HG02884 (cell line): Measurements from ENCODE around the gene URI1.

Experiments used
- ATAC-seq: cut with Tn5 transposase; IDR thresholded peaks from one replicate; pipeline ENCODE4 v1.9.1; 2021; ENCODE audit warnings: mild to moderate bottlenecking, moderate library complexity; ENCODE audit not compliant: unreplicated experiment

Gene URI1

DNA sequence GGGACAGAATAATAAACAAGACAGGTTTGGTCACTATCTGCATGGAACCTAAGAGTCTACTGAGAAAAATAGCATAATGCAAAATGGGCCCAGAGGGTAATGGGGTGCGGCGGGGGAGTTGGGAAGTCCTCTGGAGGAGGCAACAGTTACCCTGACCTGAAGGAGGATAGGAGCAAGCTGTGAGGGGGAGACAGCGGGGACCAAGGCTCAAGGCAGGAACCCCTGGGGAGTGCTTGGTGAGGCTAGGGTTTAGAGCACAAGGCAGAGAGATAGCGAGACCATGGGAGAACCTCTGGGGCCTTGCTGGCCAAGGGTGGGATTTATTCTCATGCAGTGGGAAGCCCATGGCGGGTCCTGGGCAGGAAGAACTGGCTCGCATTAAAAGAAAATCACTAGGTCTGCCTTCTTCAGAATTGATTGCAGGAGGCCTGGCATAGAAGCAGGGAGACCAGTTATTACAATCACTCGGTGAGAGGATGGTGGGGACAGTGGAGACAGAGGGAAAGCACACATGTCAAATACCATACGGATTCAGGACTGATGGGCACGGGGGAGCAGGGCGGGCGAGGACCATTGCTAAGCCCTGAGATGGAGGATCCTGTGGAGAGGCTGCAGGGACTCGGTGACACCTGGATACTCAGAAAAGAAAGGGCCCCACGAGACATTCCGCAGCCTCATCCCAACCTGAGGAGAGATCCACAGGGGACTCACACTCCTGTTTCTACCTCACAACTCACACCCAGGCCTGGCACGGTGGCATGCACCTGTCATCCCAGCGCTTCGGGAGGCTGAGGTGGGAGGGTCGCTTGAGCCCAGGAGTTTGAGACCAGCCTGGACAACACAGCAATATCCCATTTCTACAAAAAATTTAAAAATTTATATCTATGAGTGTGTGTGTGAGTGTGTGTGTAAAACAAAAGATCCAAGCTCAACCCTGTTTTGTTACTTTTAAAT is 110.4 kb downstream of the URI1 start:
- ATAC-seq: no peak

DNA sequence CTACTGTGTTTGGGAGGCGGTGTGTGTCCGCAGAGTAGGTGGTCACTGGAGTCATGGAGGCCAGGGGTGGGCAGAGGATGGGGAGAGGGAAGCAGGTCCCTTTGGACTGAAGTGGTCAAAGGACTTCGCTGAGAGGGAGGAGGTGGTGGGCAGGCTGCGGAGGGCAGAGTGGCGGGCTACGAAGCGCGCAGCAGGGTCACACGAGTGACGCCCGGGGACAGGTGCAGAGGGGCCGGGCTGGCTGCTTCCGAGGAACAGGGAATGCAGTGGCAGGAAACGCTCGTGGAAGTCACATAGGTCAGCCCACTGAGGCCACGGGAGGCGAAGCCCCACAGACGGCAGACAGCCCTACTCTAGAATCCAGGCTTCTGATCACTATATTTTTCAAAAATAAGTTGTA is 111.5 kb downstream of the URI1 start:
- no peak for ATAC-seq

DNA sequence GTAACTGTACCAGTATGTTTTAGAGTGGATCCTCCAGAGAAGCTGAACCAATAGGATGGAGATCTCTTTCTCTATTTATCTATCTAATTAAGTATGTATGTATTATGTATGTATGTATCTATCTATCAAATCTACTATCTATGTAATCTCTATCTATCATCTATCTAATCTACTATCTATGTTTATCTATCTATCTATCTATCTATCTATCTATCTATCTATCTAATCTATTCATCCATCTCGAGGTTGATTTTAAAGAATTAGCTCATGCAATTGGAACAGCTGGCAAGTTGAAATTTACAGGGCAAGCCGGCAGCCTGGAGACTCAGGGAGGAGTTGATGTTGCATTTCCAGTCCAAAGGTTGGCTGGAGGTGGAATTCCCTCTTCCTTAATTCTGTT is 112.2 kb downstream of the URI1 start:
- ATAC-seq: no peak

DNA sequence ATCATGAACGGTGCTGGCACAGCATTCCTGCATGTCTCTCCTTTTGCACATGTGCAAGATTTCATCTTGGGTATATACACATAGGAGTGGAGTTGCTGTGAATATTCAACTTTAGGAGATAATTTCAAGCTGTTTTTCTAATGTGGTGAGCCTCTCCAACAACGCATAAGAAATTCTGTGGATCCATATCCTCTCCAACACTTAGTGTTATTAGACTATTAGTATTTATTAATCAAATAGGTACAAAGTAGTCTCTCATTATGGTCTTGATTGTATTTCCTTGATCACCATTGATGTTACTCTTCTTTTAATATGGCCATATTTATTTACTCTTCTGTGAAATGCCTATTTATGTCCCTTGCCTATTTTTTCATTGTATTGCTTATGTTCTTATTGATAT is 114.5 kb downstream of the URI1 start:
- no peak for ATAC-seq

DNA sequence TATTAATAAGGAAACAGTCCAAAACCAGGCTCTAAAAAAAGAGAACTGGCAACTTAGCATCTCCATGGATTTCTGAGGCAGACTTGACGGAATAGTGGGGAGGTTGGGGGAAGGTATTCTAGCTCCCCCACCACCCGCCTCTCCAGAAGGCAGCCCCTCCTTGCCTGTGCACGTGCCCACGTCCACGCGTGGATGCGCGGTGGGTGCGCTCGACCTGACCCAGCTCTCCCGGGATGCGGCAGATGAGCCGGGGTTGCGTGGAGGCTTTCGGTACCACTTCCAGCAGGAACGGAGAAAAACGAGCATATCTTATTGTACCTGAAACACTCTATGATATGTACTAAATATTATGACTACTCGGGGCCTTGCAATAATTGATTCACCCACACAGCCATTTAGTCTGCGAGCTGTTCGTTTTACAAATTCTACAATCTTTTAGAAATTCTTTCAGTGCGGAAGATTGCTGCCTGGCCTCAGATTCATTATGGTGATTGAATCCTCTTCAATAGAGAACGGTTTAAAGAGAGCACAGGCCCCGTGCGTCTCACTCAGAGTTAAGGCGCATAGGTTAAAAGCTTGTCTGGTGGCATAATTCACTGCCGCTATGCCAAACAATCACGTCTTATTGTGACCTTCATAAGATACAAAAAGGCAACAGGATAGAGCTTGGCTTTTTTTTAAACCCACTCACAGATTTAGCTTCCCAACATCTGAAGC is 117.9 kb downstream of the URI1 start:
- ATAC-seq: no peak

DNA sequence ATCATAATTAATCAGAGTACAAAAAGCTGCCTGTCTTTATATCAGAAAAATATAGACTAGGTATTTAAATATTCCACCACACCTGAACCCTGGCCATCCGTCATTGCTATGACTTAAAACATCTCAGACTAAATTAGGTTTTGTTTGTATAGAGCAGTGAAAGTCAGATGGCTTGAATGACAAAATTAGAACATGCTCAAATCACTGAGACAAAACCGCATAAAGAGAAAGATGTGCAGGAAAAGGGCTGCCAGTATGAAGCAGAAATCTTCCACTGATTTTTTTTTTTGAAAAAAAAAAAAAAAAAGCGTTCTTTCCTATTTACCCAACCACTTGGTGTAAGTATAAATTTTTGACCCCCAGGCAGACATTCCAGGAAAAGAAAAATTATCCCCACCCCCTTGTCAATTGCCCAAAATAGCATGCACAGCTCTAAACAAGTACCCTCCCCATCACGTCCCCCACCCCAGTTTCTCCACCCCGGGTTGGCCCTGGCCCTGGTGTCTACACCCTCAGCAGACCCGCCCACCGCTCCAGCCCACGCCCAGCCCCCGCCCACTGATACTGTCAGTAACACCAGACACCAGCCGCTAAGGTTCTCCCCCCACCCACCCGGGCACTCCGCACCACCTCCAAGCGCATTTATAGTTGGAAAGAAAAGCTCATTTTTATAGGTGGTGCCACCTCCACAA is 118.6 kb downstream of the URI1 start:
- no peak for ATAC-seq

DNA sequence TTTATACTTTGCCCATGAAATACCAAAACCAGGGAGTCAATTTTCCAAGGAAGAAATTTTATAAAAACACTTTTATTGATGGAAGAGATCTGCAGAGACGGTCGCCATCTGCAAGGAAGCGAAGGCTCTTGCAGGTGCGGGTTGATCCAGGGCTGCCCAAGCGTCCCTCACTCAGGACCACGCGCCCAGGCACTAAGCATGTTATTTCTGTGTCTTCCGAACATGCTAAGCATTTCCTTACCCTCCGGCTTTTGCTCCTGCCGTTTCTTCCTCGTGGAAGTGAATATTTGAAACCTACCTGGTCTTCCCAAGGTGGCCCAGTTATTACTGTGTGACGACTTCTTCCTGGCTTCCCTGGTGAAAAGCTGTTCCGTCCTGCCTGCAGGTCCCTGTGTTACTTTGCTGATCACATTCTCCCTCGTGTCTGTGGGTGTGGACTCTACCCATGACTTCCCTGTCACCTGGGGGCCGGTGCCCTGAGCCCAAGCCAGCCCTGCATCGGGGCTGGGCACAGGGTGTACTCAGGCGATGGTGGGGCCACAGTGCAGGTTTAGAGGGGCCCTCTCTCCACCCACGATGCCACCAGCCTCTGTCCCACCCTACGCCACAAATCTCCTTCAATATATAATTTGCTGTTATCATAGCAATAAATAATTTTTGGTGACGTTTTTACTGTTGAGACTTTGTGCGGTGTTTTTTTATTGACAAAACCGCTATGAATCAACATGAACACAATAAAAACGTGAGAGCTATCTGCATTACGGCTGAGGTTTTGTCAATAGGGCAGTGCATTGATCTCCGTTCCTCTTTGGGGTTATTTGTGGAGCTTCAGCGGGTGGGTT is 119.4 kb downstream of the URI1 start:
- ATAC-seq: no peak

DNA sequence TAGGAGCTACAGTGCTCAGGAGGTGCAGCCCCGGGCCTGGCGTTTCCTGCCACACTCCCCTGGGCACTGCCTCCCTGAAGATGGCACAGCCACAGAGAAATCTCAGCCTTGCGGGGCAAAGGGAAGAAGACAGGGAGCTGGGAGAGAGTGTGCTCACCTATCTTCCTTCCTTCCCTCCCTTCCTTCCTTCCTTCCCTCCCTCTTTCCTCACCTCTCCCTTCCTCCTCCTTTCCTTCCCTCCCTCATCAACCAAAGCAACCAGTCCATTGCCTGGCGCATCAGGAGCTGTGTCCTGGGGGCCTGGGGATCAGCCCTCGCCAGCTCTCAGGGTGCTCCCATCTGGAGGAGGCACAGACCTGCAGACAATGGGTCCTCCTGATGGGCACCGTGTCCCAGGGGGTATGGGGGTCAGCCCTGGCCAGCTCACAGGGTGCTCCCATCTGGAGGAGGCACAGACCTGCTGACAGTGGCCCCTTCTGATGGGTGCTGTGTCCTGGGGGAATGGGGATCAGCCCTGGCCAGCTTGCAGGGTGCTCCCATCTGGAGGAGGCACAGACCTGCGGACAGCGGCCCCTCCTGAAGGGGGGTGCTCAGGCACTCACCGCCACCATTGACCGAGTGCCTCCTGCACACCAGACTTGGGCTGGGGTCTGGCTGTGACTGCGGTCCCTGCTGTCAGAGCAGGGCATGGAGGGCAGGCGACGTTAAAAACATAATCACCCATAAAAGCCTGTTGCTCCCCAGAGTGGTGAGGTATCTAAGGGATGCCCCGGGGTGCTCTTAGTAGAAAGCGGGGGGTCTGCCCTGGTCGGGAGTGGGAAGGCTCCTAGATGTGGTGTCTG is 120.2 kb downstream of the URI1 start:
- ATAC-seq: no peak

DNA sequence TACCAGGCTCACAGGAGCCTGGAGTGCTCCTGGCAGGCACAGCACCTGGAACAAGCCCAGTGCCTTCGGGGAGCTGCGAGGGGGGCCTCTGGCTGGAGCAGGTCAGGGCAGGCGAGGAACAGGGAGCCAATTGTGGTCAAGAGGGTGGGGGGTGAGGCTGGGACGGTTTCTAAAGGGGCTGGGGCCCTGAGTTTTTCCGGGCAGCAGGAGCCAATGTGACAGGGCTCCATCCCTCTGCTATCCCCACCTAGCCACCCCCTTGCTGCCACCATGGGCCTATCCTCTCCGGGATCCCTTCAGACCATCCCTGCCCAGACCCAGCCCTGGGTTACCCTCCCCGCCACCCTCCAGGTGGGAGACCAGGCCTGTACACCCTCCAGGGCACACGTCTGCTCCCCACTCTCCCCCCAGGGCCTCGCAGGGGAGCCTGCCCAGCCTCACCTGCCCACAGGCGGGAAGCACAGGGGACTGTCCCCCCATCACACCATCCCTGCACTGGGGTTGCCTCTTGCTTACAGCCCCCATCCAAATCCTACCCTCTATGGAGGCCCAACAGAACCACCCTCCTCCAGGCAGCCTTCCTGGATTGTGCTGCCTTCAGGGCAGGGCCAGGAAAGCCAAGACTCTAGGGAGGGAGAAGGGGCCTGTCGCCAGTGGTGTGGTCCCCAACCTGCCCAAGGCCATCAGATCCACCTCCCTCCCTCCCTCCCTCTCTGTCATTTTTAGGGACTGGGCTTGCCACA is 121.0 kb downstream of the URI1 start:
- ATAC-seq: no peak

DNA sequence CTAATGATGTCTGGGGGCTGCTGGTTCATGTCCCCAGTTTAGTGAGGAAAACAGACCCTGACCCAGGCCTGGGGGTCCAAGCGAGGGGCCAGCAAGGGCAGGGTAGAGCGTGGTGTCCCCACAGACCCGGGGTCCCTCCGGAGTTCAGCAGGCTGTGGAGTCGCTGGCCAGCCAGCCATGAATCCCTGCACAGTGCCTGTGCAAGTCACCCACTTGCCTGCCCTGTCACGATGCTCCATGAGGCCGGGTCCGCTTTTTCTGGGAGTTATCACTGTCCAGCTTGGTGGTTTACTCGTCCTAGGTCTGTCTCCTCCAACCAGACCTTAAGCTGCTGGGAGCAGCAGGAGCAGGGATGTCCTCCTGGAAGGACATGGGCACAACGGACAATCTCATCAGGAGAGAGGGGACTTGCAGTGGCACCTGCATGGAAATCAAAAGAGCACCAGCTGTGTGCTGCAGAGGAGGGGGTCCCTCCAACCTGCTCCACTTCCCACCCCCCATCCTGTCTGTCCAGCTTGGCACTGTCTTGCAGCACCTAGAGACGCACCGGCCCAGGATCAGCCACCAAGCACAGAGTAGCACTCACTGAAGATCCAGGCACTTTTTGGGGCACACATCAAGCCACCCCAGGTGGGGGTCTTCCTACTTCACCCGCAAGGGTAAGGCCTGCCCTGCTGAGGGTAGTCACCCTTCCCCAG is 121.8 kb downstream of the URI1 start:
- no peak for ATAC-seq

DNA sequence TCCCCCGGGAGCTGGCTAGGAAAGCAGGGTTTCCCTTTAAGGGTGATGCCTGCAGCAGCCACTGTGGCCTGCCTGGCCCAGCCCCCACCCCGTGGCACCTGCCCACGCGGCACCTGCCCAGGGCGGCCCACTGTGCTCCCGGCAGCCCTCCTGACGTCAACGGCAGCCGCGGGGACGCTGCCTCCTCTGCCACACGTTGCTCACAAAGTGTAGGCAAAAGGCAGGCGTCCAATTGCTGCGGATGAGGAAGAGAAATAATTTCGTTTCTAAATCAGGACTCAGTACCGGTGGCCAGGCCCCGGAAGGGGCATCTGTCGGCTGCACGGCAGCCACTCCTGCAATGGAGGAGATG is 122.3 kb downstream of the URI1 start:
- ATAC-seq: no peak

DNA sequence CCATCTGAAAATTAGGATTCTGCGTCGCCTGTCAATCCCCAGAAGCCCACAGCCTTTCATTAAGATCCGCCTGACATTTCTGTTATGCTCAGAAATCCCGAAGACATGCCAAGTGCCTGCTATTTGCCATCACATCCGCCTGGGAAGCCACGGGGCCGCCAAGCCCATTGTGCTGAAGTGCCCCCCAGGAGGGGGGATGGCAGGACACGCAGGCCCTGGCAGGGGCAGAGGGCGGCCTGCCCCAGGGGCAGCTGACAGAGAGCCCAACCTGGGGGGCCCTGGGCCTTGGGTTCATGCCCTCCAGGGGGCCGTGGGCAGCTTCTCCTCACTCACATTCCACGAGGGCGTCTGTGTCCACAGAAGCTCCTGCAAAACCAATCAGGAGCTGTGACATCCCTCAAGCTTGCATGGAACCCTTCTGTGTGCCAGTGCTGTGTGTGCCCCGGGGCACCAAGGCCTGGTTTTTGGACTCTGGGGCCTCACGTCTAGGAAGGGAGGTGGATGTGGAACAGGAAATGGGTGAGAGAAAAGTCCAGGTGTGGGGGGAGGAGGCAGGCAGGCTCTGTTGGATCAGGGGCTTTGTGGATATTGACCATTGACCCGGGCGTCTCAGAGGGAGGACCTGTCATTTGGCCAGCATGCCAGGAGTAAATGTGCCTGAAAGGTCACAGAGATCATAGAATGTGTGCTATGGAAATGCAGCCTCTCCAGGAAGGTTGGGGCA is 122.9 kb downstream of the URI1 start:
- no peak for ATAC-seq

DNA sequence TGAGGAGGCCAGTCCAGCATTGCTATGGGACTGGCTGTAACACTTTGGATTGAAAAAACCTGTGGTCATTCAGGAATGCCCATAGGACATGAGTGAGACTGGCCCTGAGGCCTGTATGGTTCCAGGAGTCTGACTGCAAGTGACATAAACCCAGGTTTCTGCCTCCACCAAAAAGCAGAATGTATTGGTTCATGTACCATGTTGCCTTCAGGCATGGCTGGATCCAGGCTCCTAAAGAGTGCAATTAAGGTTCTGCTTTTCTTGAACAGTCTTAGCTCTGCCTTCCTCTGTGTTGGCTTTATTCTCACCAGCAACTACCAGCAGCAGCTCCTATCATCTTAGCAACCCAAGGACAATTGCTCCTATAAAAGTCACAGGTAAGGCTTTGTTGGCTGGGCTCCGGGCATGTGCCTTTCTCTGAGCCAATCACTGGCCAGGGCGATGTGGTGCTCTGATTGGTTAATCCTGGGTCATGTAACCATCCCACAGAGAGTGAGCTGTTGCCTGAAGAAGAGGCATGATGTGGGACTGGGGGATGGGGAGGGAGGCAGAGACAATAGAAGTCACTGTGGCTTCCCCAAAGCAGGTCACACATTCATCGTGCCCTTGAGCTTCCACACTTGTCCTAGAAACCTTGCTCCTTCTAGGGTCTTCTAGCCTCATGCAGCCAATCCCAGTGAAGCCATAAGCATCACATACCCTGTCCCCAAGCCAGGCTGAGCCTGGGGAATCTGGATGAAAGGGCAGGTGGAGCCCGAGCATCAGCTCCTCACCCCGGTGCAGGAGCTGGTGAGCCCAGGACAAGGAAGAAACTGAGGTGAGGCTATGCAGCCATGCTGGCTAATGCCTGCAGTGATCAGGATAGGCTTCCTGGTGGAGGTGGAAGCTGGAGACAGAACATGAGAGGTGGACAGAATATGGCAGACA is 123.9 kb downstream of the URI1 start:
- ATAC-seq: no peak
